ENCODE results near the gene SPATA46.

GRCh38 chr1:162357681-162358266 lies 18.9 kb downstream of the SPATA46 start:
- TF ChIP-seq CTCF (IDR thresholded peaks at IDR 0.05; ENCODE audit: low read length) (peak; percentile 70), EZH2 (optimal IDR thresholded peaks at IDR 0.05; ENCODE audit: low read depth, low read length) (no peak), EZH2phosphoT487 (IDR thresholded peaks at IDR 0.05; ENCODE audit: low read length) (no peak)

Data from MM.1S (cell line).